Thyroid gland (tissue), 4 donors: ENCODE results near the gene LYPD6B. TPM values are rescaled to one million over a fixed set of nuclear protein-coding genes. Genes with fewer than 3 reads are reported as not detected.

Experiments
- DNase-seq, 2 donors: peaks; one replicate each; pipeline ENCODE4 v3.0.0-alpha.2; 2019
- H3K27ac ChIP-seq, 3 donors: fragments of 200-600 bp; sonication (generic); 1 replicate in 2 of 3; 2 replicates in 1 of 3; pipeline ENCODE4 v1.5.1; 2016 to 2019; ENCODE audit warnings: mild to moderate bottlenecking in 1 of 3, moderate library complexity in 1 of 3
- H3K27me3 ChIP-seq: fragments of 200-600 bp; sonication (generic); one replicate; pipeline ENCODE4 v1.5.1; 2019
- H3K36me3 ChIP-seq, 2 donors: fragments of 200-600 bp; sonication (generic); one replicate each; pipeline ENCODE4 v1.5.1; 2016 to 2019
- H3K4me1 ChIP-seq, 2 donors: fragments of 200-600 bp; sonication (generic); one replicate each; pipeline ENCODE4 v1.5.1; 2017 to 2019
- H3K4me3 ChIP-seq, 3 donors: fragments of 200-600 bp; sonication (generic); replicated peaks in 1 of 3; 1 replicate in 2 of 3; 2 replicates in 1 of 3; pipeline ENCODE4 v1.5.1; 2016; ENCODE audit warnings: mild to moderate bottlenecking in 1 of 3
- H3K9me3 ChIP-seq: fragments of 200-600 bp; sonication (generic); one replicate; pipeline ENCODE4 v1.5.1; 2017
- POLR2A ChIP-seq, 2 donors: fragments of 450-650 bp; IDR thresholded peaks; one replicate each; pipeline ENCODE4 v1.6.1; 2017; ENCODE audit warnings: antibody characterized with exemption in 2 of 2, mild to moderate bottlenecking in 2 of 2, moderate library complexity in 1 of 2
- WGBS, 2 donors: methylation state at CpG; one replicate each; pipeline ENCODE4 v1.1.5; 2017; 5-methylcytosine and 5-hydroxymethylcytosine counted together
- intact Hi-C: fragments of 100-400 bp; cut with DNase I; formaldehyde crosslinking; loops from one replicate; pipeline ENCODE4 v1.15.1; 2023
- total RNA-seq, 4 donors: library from RNA; depleted of rRNA; stranded (reverse); fragments of >200 nt; gene quantifications; one replicate each; pipeline ENCODE4 v1.2.3, GENCODE V29; 2016
- TF ChIP-seq, protein P1 (sequence below), 6 experiments: fragments of 200-600 bp in 3 of 6; fragments of 450-650 bp in 3 of 6; sonication (generic) in 3 of 6; IDR thresholded peaks; one replicate each; pipeline ENCODE4 v1.5.1; 2016 to 2019; ENCODE audit warnings: antibody characterized with exemption in 6 of 6, mild to moderate bottlenecking in 2 of 6, inconsistent platforms in 1 of 6, moderate library complexity in 1 of 6

LYPD6B gene
- total RNA-seq, 4 donors from 2014 or later: 0.40 TPM; not detected in 3

DNA sequence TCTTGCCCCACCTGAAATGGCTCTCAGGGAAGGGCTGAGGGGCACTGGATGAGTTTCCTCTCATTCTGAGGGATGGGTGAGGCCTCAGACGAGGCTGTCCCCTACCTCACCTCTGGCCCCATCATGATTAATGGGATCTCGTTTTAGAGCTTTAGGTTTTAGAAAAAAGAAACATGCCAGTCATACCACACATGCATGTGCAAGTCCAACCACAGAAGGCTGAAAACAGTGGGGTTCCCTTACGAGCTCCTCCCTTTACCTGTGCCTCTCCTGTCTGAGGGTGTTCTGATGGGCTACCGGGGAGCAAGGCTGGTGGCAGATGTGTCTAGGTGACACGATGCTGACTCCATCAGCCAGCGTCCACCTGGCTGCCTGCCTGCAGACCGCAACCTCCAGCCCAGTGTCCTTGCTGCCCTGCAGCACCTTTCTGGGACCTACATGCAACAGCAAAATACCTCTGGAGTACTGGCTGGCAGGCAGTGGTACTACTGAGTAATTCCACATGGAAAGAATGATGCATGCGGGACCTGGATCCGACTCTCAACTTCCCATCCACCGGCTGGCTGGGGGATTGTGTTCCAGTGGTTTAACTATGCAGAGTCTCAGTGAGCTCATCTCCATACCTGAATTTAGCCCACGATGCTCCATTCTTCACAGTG is 9.1 kb upstream of the LYPD6B start:
- peaks cover 4% of the 10 kb centered on the region for H3K27me3 ChIP-seq
- 74 to 76% methylated on average over 9 to 11 of the region's 11 CpGs for WGBS, 2 donors
- intact Hi-C loops: no loop called here
- no peak for DNase-seq
- no peak overlapping the region for H3K4me3 ChIP-seq
- no peaks in the 10 kb centered on the region for H3K9me3 ChIP-seq
- H3K36me3 ChIP-seq: no peaks in the 10 kb centered on the region
- no peak overlapping the region for H3K27ac ChIP-seq
- H3K4me1 ChIP-seq: no peaks in the 10 kb centered on the region
- no peak for TF ChIP-seq POLR2A (IDR thresholded peaks at IDR 0.05)
- TF ChIP-seq, protein P1, sequence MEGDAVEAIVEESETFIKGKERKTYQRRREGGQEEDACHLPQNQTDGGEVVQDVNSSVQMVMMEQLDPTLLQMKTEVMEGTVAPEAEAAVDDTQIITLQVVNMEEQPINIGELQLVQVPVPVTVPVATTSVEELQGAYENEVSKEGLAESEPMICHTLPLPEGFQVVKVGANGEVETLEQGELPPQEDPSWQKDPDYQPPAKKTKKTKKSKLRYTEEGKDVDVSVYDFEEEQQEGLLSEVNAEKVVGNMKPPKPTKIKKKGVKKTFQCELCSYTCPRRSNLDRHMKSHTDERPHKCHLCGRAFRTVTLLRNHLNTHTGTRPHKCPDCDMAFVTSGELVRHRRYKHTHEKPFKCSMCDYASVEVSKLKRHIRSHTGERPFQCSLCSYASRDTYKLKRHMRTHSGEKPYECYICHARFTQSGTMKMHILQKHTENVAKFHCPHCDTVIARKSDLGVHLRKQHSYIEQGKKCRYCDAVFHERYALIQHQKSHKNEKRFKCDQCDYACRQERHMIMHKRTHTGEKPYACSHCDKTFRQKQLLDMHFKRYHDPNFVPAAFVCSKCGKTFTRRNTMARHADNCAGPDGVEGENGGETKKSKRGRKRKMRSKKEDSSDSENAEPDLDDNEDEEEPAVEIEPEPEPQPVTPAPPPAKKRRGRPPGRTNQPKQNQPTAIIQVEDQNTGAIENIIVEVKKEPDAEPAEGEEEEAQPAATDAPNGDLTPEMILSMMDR (IDR thresholded peaks at IDR 0.05): no peak

DNA sequence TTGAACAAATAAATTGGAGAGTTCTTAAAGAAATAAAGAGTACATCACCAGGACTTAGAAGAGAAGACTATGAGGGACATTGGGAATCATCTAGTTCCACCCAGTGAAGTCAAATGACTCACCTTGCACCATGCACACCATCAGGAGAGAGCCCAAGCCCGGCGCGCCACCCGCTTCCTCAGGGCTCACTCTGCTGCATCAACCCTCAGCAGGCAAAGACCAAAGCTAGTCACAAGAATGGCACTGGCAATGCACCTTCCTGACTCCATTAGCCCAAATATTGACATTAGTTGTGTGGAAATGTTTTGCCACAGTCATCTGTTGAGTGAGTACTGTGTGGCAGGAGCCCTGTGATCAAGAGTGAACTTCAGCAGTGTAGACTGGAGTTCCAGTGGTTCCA is 7.1 kb upstream of the LYPD6B start:
- Histone ChIP-seq H3K27ac (no peak overlapping the region), H3K36me3 (no peaks in the 10 kb centered on the region), H3K9me3 (no peaks in the 10 kb centered on the region), H3K27me3 (peaks cover 4% of the 10 kb centered on the region), H3K4me1 (no peaks in the 10 kb centered on the region), H3K4me3 (no peak overlapping the region)
- TF ChIP-seq, protein P1 (IDR thresholded peaks at IDR 0.05): no peak
- 96 to 97% methylated on average over 4 of the region's 4 CpGs for WGBS, 2 donors
- intact Hi-C loops: no loop called here
- DNase-seq: no peak

DNA sequence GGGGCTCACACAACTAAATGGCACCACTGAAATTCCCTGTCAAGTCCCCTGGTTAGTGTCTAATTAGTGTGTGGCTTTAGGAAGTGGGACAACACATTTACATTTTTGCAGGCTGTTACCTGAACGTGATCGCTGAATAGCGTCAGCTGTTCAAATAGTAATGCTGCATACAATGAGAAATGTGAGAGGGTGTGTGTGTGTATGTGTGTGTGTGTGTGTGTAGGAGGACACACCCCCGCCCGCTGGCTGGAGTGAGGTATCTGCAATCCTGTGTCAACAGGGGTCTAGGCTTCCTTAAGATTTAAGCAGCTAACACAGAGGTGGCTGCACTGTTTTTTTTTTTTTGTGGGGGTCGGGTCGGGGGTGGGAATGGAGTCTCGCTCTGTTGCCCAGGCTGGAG is 4.8 kb upstream of the LYPD6B start:
- Histone ChIP-seq H3K27ac (no peak overlapping the region), H3K4me1 (no peaks in the 10 kb centered on the region), H3K4me3 (no peak overlapping the region), H3K9me3 (no peaks in the 10 kb centered on the region), H3K36me3 (no peaks in the 10 kb centered on the region), H3K27me3 (no peaks in the 10 kb centered on the region)
- 38 to 46% methylated on average over 8 of the region's 8 CpGs for WGBS, 2 donors
- TF ChIP-seq POLR2A (IDR thresholded peaks at IDR 0.05): no peak
- TF ChIP-seq, protein P1 (IDR thresholded peaks at IDR 0.05): no peak
- intact Hi-C loops: no loop called here
- DNase-seq: no peak

DNA sequence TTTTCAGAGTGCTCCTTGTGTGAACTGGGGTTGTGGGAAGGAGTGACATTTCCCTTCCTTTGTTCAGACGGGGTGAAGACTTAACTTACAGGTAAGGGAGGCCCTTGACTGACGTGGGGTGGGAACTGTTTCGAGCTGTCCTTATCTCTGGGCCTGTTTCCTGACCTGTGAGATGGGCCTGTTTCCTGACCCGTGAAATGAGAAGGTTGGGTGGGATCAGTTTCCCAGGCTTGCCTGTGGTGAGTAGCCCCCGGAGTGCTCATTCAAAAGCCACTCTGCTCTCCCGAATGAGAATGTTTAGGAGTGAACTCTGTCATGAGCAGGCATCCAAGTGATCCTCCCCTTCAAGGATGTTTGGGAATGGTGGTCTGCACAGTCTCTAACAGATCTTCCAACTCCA is 4.1 kb upstream of the LYPD6B start:
- peaks cover 3 to 4% of the 10 kb centered on the region in 2 donors for H3K4me1 ChIP-seq
- H3K4me3 ChIP-seq: no peak overlapping the region
- intact Hi-C loops: no loop called here
- DNase-seq: no peak
- no peak overlapping the region for H3K27ac ChIP-seq
- WGBS, 2 donors: 52 to 54% methylated on average over 5 to 6 of the region's 6 CpGs
- TF ChIP-seq, protein P1 (IDR thresholded peaks at IDR 0.05): no peak
- TF ChIP-seq POLR2A (IDR thresholded peaks at IDR 0.05): no peak
- H3K27me3 ChIP-seq: no peaks in the 10 kb centered on the region
- H3K36me3 ChIP-seq: no peaks in the 10 kb centered on the region
- H3K9me3 ChIP-seq: no peaks in the 10 kb centered on the region

DNA sequence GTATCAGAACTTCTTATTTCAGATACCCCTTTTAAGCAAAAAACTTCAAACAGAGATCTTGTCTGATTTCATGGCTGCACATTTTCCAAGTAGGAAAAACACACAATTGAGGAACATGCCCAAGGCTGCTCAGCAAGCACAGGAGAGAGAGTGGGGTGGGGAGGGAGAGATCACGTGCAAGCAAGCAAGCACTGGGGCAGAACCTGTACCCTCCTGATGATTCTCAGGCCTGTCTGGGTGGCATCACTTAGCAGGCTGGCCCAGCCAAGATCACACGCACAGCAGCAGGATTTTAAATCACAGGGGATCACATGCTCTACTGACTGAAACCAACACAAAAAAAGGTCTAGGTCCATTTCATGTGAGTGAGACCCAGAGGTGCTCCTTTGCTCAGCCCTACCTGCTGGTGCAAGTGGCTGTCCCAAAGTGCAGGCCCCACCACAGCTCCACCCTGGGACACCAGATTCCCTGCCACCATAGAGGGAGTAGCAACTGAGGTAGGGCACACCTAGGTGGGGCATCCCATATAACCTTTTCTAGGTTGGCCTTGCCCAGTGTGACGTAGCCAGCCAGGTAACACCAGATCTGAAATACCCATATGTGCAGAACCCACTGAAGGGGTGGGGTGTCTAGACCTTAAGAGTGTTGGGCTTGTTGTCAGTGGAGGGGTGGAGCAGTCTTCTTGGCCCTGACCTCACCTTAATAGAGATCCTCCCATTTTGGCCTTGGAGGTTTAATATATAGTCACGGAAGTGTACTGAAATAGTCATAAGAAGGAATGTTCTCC is 1.8 kb upstream of the LYPD6B start:
- WGBS, 2 donors: 90 to 95% methylated on average over 4 of the region's 4 CpGs
- Histone ChIP-seq H3K4me1 (peaks cover 3 to 4% of the 10 kb centered on the region in 2 donors), H3K27ac (no peak overlapping the region), H3K4me3 (no peak overlapping the region), H3K36me3 (no peaks in the 10 kb centered on the region), H3K9me3 (no peaks in the 10 kb centered on the region), H3K27me3 (no peaks in the 10 kb centered on the region)
- DNase-seq: no peak
- TF ChIP-seq POLR2A (IDR thresholded peaks at IDR 0.05): no peak
- TF ChIP-seq, protein P1 (IDR thresholded peaks at IDR 0.05): no peak
- intact Hi-C loops: no loop called here
